Measurements from ENCODE around the gene PACS1. TPM values are rescaled to one million over a fixed set of nuclear protein-coding genes. Genes with fewer than 3 reads are reported as not detected.

The PACS1 gene
- polyA plus RNA-seq, 1 of the 3 experiments (the other 2 are of a cell fraction): 37.3 TPM

GRCh38 chr11:66126064-66126463 lies 56.0 kb downstream of the PACS1 start (continued):
- TF ChIP-seq, protein P1, sequence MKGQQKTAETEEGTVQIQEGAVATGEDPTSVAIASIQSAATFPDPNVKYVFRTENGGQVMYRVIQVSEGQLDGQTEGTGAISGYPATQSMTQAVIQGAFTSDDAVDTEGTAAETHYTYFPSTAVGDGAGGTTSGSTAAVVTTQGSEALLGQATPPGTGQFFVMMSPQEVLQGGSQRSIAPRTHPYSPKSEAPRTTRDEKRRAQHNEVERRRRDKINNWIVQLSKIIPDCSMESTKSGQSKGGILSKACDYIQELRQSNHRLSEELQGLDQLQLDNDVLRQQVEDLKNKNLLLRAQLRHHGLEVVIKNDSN (IDR thresholded peaks at IDR 0.05; ENCODE audit: borderline replicate concordance, low read depth): no peak
- TF ChIP-seq EP300 (IDR thresholded peaks at IDR 0.05; ENCODE audit: borderline replicate concordance in 1 of 2, low read depth in 1 of 2, low read length in 1 of 2) (no peak), RFX5 (IDR thresholded peaks at IDR 0.05; ENCODE audit: low read length) (no peak)

- Histone ChIP-seq H2AFZ (ENCODE audit: low read depth) (peak overlapping the region; percentile 17; the same call in 1 of the 2 replicates), H3K4me1 (ENCODE audit: control insufficient read depth in 1 of 2, insufficient read depth in 2 of 2, low read depth in 1 of 2, low read length in 1 of 2) (peaks cover 23 to 52% of the 10 kb centered on the region in 2 experiments), H3K27me3 (ENCODE audit: insufficient read depth) (no peaks in the 10 kb centered on the region), H3K36me3 (replicated peaks in 1 of 2; ENCODE audit: control insufficient read depth in 1 of 2, insufficient read depth in 2 of 2, low read length in 1 of 2) (no peaks in the 10 kb centered on the region), H3F3A (replicated peaks; ENCODE audit: insufficient read depth) (peaks cover 17% of the 10 kb centered on the region), H3K27ac (ENCODE audit: low read depth in 2 of 2, low read length in 1 of 2) (peak overlapping the region; percentile 77 to 87), H3K9me3 (no peaks in the 10 kb centered on the region), H3K79me2 (ENCODE audit: insufficient read depth) (peaks cover 100% of the 10 kb centered on the region), H3K4me3 (ENCODE audit: low read depth in 2 of 2, low read length in 1 of 2) (no peak overlapping the region), H4K20me1 (ENCODE audit: insufficient read depth) (no peaks in the 10 kb centered on the region), H3K4me2 (peak overlapping the region; percentile 43), H3K9me2 (no peaks in the 10 kb centered on the region), H3K9ac (peak overlapping the region; percentile 12; the same call in 1 of the 2 replicates)
- ChIA-PET POLR2A (interaction anchor here (0.5 kb wide), 1 partner anchor 307 kb away, joined by 3 read pairs; no protein-coding TSS in a partner anchor), CTCF (interaction anchor here (0.7 to 2.2 kb wide), 4 partner anchors 43 to 156 kb away, joined by 3 to 8 read pairs (median 4); no protein-coding TSS in a partner anchor)
- TF ChIP-seq FOSL2 (IDR thresholded peaks at IDR 0.05; ENCODE audit: borderline replicate concordance, low read depth): no peak
- 0 out of 2 replicates have a peak, but pooled peaks have one; percentile 35 for TF ChIP-seq PBX3 (IDR thresholded peaks at IDR 0.05)
- TF ChIP-seq IRF3 (IDR thresholded peaks at IDR 0.05; ENCODE audit: low read depth, low read length): no peak
- no peak for TF ChIP-seq MEF2A (IDR thresholded peaks at IDR 0.05; ENCODE audit: borderline replicate concordance, low read depth)
- TF ChIP-seq, protein P2, sequence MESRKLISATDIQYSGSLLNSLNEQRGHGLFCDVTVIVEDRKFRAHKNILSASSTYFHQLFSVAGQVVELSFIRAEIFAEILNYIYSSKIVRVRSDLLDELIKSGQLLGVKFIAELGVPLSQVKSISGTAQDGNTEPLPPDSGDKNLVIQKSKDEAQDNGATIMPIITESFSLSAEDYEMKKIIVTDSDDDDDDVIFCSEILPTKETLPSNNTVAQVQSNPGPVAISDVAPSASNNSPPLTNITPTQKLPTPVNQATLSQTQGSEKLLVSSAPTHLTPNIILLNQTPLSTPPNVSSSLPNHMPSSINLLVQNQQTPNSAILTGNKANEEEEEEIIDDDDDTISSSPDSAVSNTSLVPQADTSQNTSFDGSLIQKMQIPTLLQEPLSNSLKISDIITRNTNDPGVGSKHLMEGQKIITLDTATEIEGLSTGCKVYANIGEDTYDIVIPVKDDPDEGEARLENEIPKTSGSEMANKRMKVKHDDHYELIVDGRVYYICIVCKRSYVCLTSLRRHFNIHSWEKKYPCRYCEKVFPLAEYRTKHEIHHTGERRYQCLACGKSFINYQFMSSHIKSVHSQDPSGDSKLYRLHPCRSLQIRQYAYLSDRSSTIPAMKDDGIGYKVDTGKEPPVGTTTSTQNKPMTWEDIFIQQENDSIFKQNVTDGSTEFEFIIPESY (IDR thresholded peaks at IDR 0.05; ENCODE audit: borderline replicate concordance, low read depth): no peak
- TF ChIP-seq YY1 (IDR thresholded peaks at IDR 0.05; ENCODE audit: low read depth): no peak
- 0 out of 2 replicates have a peak, but pooled peaks have one; percentile 24 for TF ChIP-seq SIN3A (IDR thresholded peaks at IDR 0.05; ENCODE audit: borderline replicate concordance, low read depth, low read length)
- TF ChIP-seq RAD21 (IDR thresholded peaks at IDR 0.05; ENCODE audit: low read length): 0 out of 2 replicates have a peak, but pooled peaks have one; percentile 28
- TF ChIP-seq RXRA (IDR thresholded peaks at IDR 0.05; ENCODE audit: borderline replicate concordance, low read depth): no peak
- TF ChIP-seq, protein P3, sequence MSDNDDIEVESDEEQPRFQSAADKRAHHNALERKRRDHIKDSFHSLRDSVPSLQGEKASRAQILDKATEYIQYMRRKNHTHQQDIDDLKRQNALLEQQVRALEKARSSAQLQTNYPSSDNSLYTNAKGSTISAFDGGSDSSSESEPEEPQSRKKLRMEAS (IDR thresholded peaks at IDR 0.05; ENCODE audit: low read depth): peak; percentile 20; the same call in 1 of the 2 replicates
- no peak for TF ChIP-seq RFX5 (IDR thresholded peaks at IDR 0.05; ENCODE audit: low read length)
- TF ChIP-seq ELF1 (IDR thresholded peaks at IDR 0.05): no peak
- no peak for TF ChIP-seq EP300 (IDR thresholded peaks at IDR 0.05; ENCODE audit: borderline replicate concordance in 1 of 2, low read depth in 1 of 2, low read length in 1 of 2)
- TF ChIP-seq RCOR1 (IDR thresholded peaks at IDR 0.05; ENCODE audit: low read length): no peak
- TF ChIP-seq NRF1 (IDR thresholded peaks at IDR 0.05; ENCODE audit: low read depth, low read length): no peak
- TF ChIP-seq TCF12 (IDR thresholded peaks at IDR 0.05): no peak
- WGBS (ENCODE audit: low lambda C conversion rate): 67% methylated on average over 13 of the region's 14 CpGs
- DNase-seq: no peak
Measured at GRCh38 chr11:66126808-66127555, 56.9 kb downstream of the PACS1 start.

Data from SK-N-SH (cell line).